HFFc6 (cell line): Measurements from ENCODE around the gene CD55. TPM values are rescaled to one million over a fixed set of nuclear protein-coding genes. Genes with fewer than 3 reads are reported as not detected.

Experiments
- DNase-seq: peaks from one replicate; pipeline ENCODE4 v3.0.0-alpha.2; 2018
- H3K27ac Mint-ChIP-seq: 2 replicates; pipeline ENCODE4 v1.8.0; 2020; ENCODE audit warnings: mild to moderate bottlenecking, mixed read lengths
- H3K27me3 Mint-ChIP-seq: 2 replicates; pipeline ENCODE4 v1.8.0; 2021; ENCODE audit warnings: mild to moderate bottlenecking, moderate library complexity, mixed read lengths; ENCODE audit not compliant: insufficient read depth
- H3K36me3 Mint-ChIP-seq: 2 replicates; pipeline ENCODE4 v1.8.0; 2021; ENCODE audit warnings: low read depth, mixed read lengths
- H3K4me1 Mint-ChIP-seq: 2 replicates; pipeline ENCODE4 v1.8.0; 2020; ENCODE audit warnings: low read depth, mixed read lengths
- H3K4me3 Mint-ChIP-seq: 2 replicates; pipeline ENCODE4 v1.8.0; 2020; ENCODE audit warnings: mild to moderate bottlenecking, moderate library complexity, mixed read lengths
- H3K9me3 Mint-ChIP-seq: 2 replicates; pipeline ENCODE4 v1.8.0; 2020; ENCODE audit warnings: mild to moderate bottlenecking, mixed read lengths
- CTCF ChIP-seq: fragments of 200-600 bp; sonication (generic); IDR thresholded peaks from 2 replicates; pipeline ENCODE4 v1.5.0; 2021; ENCODE audit warnings: antibody characterized with exemption, mild to moderate bottlenecking
- total RNA-seq, 6 experiments: library from RNA; stranded (reverse); fragmentation: NEBNext Ultra II Directional; extraction: Animal tissue kit (Norgen Biotek cat#: 25700); gene quantifications; 2 replicates in 1 of 6; 3 replicates in 5 of 6; pipeline ENCODE4 v1.2.3, GENCODE V29; 2021

The CD55 gene
- total RNA-seq, 6 experiments from 2014 or later, result 13.7 to 26.1 (median 18.8) TPM

- no peaks in the 10 kb centered on the region for H3K36me3 Mint-ChIP-seq
- H3K4me1 Mint-ChIP-seq, result peaks cover 17% of the 10 kb centered on the region
- no peak for DNase-seq
- peaks cover 5% of the 10 kb centered on the region for H3K27me3 Mint-ChIP-seq
- no peak overlapping the region for H3K27ac Mint-ChIP-seq
- no peak for TF ChIP-seq CTCF
- no peak overlapping the region for H3K4me3 Mint-ChIP-seq
- H3K9me3 Mint-ChIP-seq, result no peaks in the 10 kb centered on the region
Observed at GRCh38 chr1:207312604-207312920, 8.9 kb upstream of the CD55 start.

GRCh38 chr1:207313131-207313530 is 8.3 kb upstream of the CD55 start:
- H3K9me3 Mint-ChIP-seq, result no peaks in the 10 kb centered on the region
- no peaks in the 10 kb centered on the region for H3K36me3 Mint-ChIP-seq
- H3K4me3 Mint-ChIP-seq, result no peak overlapping the region
- H3K4me1 Mint-ChIP-seq, result peaks cover 17% of the 10 kb centered on the region
- DNase-seq, result no peak
- no peak for TF ChIP-seq CTCF
- H3K27me3 Mint-ChIP-seq, result peaks cover 5% of the 10 kb centered on the region
- no peak overlapping the region for H3K27ac Mint-ChIP-seq

GRCh38 chr1:207314816-207315215 is 6.7 kb upstream of the CD55 start:
- no peak overlapping the region for H3K27ac Mint-ChIP-seq
- H3K36me3 Mint-ChIP-seq, result no peaks in the 10 kb centered on the region
- H3K4me1 Mint-ChIP-seq, result peaks cover 10% of the 10 kb centered on the region
- DNase-seq, result no peak
- H3K9me3 Mint-ChIP-seq, result no peaks in the 10 kb centered on the region
- no peak for TF ChIP-seq CTCF
- no peak overlapping the region for H3K4me3 Mint-ChIP-seq
- H3K27me3 Mint-ChIP-seq, result peaks cover 9% of the 10 kb centered on the region

GRCh38 chr1:207315435-207315834 is 6.0 kb upstream of the CD55 start:
- Mint-ChIP-seq H3K36me3 (no peaks in the 10 kb centered on the region), H3K9me3 (no peaks in the 10 kb centered on the region), H3K27ac (no peak overlapping the region), H3K27me3 (peaks cover 9% of the 10 kb centered on the region), H3K4me1 (peaks cover 5% of the 10 kb centered on the region; the same call in 1 of the 2 replicates), H3K4me3 (no peak overlapping the region)
- DNase-seq, result no peak
- no peak for TF ChIP-seq CTCF

GRCh38 chr1:207316141-207316540 is 5.3 kb upstream of the CD55 start:
- Mint-ChIP-seq H3K4me1 (peaks cover 7% of the 10 kb centered on the region), H3K27me3 (peaks cover 9% of the 10 kb centered on the region), H3K9me3 (no peaks in the 10 kb centered on the region), H3K27ac (no peak overlapping the region), H3K4me3 (no peak overlapping the region), H3K36me3 (no peaks in the 10 kb centered on the region)
- DNase-seq, result no peak
- TF ChIP-seq CTCF, result no peak
